Right ventricle myocardium inferior (tissue), 1 donor: Measurements from ENCODE around the gene KRTAP23-1. TPM values are rescaled to one million over a fixed set of nuclear protein-coding genes. Genes with fewer than 3 reads are reported as not detected.

Experiments
- ATAC-seq: fragments of 200-7000 bp; cut with Tn5 transposase; one replicate; pipeline ENCODE4 v1.9.1; 2020; ENCODE audit warnings: mild to moderate bottlenecking, moderate library complexity
- DNase-seq: peaks from one replicate; pipeline ENCODE4 v3.0.0; 2021; ENCODE audit errors: missing footprints
- intact Hi-C: fragments of 100-400 bp; cut with DNase I; formaldehyde crosslinking; loops from one replicate; pipeline ENCODE4 v1.11.0; 2022
- microRNA-seq: library from miRNA; unstranded; fragments of <30 nt; microRNA quantifications from one replicate; pipeline ENCODE4 v1.2.0, GENCODE V29; 2020
- total RNA-seq: library from RNA; stranded (reverse); fragmentation: NEBNext Ultra II Directional; extraction: Animal tissue kit (Norgen Biotek cat#: 25700); gene quantifications from one replicate; pipeline ENCODE4 v1.2.1, GENCODE V29; 2021
- donor health status: DM: no; HTN: yes; CAD: no; lungs with severe emphysema.

The KRTAP23-1 gene
- total RNA-seq, 1 donor from 2014 or later: not detected

GRCh38 chr21:30326390-30326789 is 22.0 kb downstream of the KRTAP23-1 start:
- intact Hi-C loops: no loop called here
- ATAC-seq: no peak
- DNase-seq: no peak

- no peak for ATAC-seq
- intact Hi-C loops: no loop called here
- DNase-seq: no peak
These were observed 28.2 kb downstream of the KRTAP23-1 start, which contains the start of gene KRTAP26-1 for GRCh38 chr21:30320215-30320614. TSS of gene KRTAP26-1 (minus strand) at chr21:30320315. CDS start at chr21:30320035, 280 bp downstream.

GRCh38 chr21:30315701-30316100 is 32.7 kb downstream of the KRTAP23-1 start:
- no peak for DNase-seq
- ATAC-seq: no peak
- intact Hi-C loops: no loop called here

GRCh38 chr21:30306884-30307283 is 41.5 kb downstream of the KRTAP23-1 start:
- DNase-seq (no peak), ATAC-seq (no peak)
- intact Hi-C loops: no loop called here

- ATAC-seq (no peak), DNase-seq (no peak)
- intact Hi-C loops: no loop called here
These were observed 43.3 kb downstream of the KRTAP23-1 start for GRCh38 chr21:30305136-30305535.

Small RNA genes lying within 50 kb of the gene (microRNA-seq; reads per million reads assigned to microRNA genes)
- gene MIR4327: not detected

Other genes with a start within 250 kb of the KRTAP23-1 start
- gene CLDN17, start 181.8 kb downstream of the KRTAP23-1 start, total RNA-seq: not detected
- gene CLDN8, start 132.5 kb downstream of the KRTAP23-1 start, total RNA-seq: not detected
- not detected for gene KRTAP24-1, start 65.7 kb downstream of the KRTAP23-1 start, total RNA-seq
- gene KRTAP25-1, start 59.1 kb downstream of the KRTAP23-1 start, total RNA-seq: not detected
- not detected for gene KRTAP26-1, start 28.3 kb downstream of the KRTAP23-1 start, total RNA-seq
- gene KRTAP27-1, start 10.9 kb downstream of the KRTAP23-1 start, total RNA-seq: not detected
- not detected for gene KRTAP13-2, start 23.7 kb upstream of the KRTAP23-1 start, total RNA-seq
- not detected for gene KRTAP13-1, start 47.4 kb upstream of the KRTAP23-1 start, total RNA-seq
- not detected for gene KRTAP13-3, start 77.3 kb upstream of the KRTAP23-1 start, total RNA-seq
- gene KRTAP13-4, start 81.6 kb upstream of the KRTAP23-1 start, total RNA-seq: not detected
- gene KRTAP15-1, start 91.7 kb upstream of the KRTAP23-1 start, total RNA-seq: not detected
- gene KRTAP19-1, start 131.8 kb upstream of the KRTAP23-1 start, total RNA-seq: not detected
- not detected for gene KRTAP19-2, start 138.8 kb upstream of the KRTAP23-1 start, total RNA-seq
- gene KRTAP19-3, start 143.4 kb upstream of the KRTAP23-1 start, total RNA-seq: not detected
- gene KRTAP19-4, start 148.6 kb upstream of the KRTAP23-1 start, total RNA-seq: not detected
- not detected for gene KRTAP19-5, start 153.5 kb upstream of the KRTAP23-1 start, total RNA-seq
- not detected for gene KRTAP19-6, start 193.3 kb upstream of the KRTAP23-1 start, total RNA-seq
- not detected for gene KRTAP19-7, start 212.7 kb upstream of the KRTAP23-1 start, total RNA-seq
- gene KRTAP22-2, start 241.8 kb upstream of the KRTAP23-1 start, total RNA-seq: not detected
- gene KRTAP6-3, start 243.8 kb upstream of the KRTAP23-1 start, total RNA-seq: not detected